ENCODE data around the gene PARN. TPM values are rescaled to one million over a fixed set of nuclear protein-coding genes. Genes with fewer than 3 reads are reported as not detected.
"Not testable (repeated sequence)": the region's sequence is repeated elsewhere in the genome, so short reads cannot be mapped to it uniquely, and the experiment has no call there.

PARN gene
- total RNA-seq, 1 experiment from 2014 or later = 57.8 TPM

DNA sequence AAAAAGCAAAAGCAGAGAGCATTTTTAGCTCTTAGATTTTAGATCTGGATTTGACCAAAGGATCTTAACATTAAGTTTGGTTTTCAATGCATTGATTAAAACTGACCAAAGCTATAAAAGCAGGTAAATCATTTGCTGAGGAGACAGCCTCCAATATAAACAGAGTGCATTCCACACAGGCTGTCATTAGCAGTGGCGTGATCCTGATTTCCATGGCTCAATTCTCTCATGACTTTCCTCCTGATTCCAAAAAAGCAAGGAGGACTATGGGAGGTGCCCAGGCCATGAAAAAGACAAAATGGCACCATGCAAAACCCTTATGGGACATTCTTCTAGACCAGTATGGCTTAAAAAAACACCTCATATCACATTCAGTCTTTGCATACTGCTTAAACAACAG is 53.5 kb downstream of the PARN start:
- H3K4me3 ChIP-seq (ENCODE audit: low read depth in 2 of 2, low read length in 2 of 2) = no peak overlapping the region
- in situ Hi-C loops (cut with HindIII; ENCODE audit: low pct_unique_long_range_greater_than_20kb, low sequenced_read_pairs) (no loop called here), intact Hi-C loops (cut with micrococcal nuclease; ENCODE audit: unreplicated experiment) (no loop called here)
- no TSS peak for BruUV-seq (replicated peaks)
- DNase-seq (ENCODE audit: low read depth, low spot score) = no peak
- no peaks in the 10 kb centered on the region for H3K27me3 ChIP-seq (ENCODE audit: control insufficient read depth, insufficient read depth, low read length)
- H3K4me1 ChIP-seq (ENCODE audit: control insufficient read depth, insufficient read depth, low read length) = no peaks in the 10 kb centered on the region
- TF ChIP-seq SIN3A (IDR thresholded peaks at IDR 0.05; ENCODE audit: borderline replicate concordance, insufficient read depth, low read depth, low read length) = no peak
- TF ChIP-seq, protein P1, sequence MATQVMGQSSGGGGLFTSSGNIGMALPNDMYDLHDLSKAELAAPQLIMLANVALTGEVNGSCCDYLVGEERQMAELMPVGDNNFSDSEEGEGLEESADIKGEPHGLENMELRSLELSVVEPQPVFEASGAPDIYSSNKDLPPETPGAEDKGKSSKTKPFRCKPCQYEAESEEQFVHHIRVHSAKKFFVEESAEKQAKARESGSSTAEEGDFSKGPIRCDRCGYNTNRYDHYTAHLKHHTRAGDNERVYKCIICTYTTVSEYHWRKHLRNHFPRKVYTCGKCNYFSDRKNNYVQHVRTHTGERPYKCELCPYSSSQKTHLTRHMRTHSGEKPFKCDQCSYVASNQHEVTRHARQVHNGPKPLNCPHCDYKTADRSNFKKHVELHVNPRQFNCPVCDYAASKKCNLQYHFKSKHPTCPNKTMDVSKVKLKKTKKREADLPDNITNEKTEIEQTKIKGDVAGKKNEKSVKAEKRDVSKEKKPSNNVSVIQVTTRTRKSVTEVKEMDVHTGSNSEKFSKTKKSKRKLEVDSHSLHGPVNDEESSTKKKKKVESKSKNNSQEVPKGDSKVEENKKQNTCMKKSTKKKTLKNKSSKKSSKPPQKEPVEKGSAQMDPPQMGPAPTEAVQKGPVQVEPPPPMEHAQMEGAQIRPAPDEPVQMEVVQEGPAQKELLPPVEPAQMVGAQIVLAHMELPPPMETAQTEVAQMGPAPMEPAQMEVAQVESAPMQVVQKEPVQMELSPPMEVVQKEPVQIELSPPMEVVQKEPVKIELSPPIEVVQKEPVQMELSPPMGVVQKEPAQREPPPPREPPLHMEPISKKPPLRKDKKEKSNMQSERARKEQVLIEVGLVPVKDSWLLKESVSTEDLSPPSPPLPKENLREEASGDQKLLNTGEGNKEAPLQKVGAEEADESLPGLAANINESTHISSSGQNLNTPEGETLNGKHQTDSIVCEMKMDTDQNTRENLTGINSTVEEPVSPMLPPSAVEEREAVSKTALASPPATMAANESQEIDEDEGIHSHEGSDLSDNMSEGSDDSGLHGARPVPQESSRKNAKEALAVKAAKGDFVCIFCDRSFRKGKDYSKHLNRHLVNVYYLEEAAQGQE (IDR thresholded peaks at IDR 0.05; ENCODE audit: insufficient read depth in 1 of 2, low read depth in 2 of 2, low read length in 1 of 2) = no peak
- TF ChIP-seq POLR2AphosphoS5 (IDR thresholded peaks at IDR 0.05; ENCODE audit: low read depth, low read length) = no peak
- TF ChIP-seq TCF7L2 (IDR thresholded peaks at IDR 0.05; ENCODE audit: low read depth, low read length) = no peak
- TF ChIP-seq, protein P2, sequence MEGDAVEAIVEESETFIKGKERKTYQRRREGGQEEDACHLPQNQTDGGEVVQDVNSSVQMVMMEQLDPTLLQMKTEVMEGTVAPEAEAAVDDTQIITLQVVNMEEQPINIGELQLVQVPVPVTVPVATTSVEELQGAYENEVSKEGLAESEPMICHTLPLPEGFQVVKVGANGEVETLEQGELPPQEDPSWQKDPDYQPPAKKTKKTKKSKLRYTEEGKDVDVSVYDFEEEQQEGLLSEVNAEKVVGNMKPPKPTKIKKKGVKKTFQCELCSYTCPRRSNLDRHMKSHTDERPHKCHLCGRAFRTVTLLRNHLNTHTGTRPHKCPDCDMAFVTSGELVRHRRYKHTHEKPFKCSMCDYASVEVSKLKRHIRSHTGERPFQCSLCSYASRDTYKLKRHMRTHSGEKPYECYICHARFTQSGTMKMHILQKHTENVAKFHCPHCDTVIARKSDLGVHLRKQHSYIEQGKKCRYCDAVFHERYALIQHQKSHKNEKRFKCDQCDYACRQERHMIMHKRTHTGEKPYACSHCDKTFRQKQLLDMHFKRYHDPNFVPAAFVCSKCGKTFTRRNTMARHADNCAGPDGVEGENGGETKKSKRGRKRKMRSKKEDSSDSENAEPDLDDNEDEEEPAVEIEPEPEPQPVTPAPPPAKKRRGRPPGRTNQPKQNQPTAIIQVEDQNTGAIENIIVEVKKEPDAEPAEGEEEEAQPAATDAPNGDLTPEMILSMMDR (IDR thresholded peaks at IDR 0.05) = no peak
- ATAC-seq = no peak
- H3K9me3 ChIP-seq (ENCODE audit: control insufficient read depth, insufficient read depth, low read depth, low read length) = no peaks in the 10 kb centered on the region
- ChIA-PET POLR2A (no interaction called here), CTCF (interaction anchor here (0.5 kb wide), 1 partner anchor 275 kb away, joined by 3 read pairs; no protein-coding TSS in a partner anchor)
- H3K27ac ChIP-seq (ENCODE audit: low read length) = no peak overlapping the region
- H3K36me3 ChIP-seq (ENCODE audit: control insufficient read depth, insufficient read depth, low read length) = peaks cover 7% of the 10 kb centered on the region

DNA sequence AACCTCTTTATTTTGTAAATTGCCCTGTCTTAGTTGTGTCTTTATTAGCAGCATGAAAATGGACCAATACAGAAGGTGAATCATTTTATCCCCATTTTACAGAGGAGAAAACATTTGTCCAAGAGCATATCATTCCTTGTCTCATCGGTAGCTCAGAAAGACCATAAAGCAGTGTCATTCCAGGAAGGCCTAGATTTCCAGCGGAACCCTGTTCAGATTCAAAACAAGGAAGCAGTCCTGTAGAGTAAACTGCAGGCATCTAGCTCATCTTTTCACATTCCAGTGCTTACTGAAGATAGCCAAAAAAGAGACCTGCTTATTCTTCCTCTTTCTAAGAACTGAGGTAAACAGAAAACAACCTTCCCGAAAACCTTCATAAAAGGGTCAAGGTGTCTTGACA is 54.0 kb downstream of the PARN start:
- no TSS peak for BruUV-seq (replicated peaks)
- Histone ChIP-seq H3K4me3 (ENCODE audit: low read depth in 2 of 2, low read length in 2 of 2) (no peak overlapping the region), H3K36me3 (ENCODE audit: control insufficient read depth, insufficient read depth, low read length) (peaks cover 7% of the 10 kb centered on the region), H3K9me3 (ENCODE audit: control insufficient read depth, insufficient read depth, low read depth, low read length) (no peaks in the 10 kb centered on the region), H3K27ac (ENCODE audit: low read length) (no peak overlapping the region), H3K4me1 (ENCODE audit: control insufficient read depth, insufficient read depth, low read length) (no peaks in the 10 kb centered on the region), H3K27me3 (ENCODE audit: control insufficient read depth, insufficient read depth, low read length) (no peaks in the 10 kb centered on the region)
- CTCF ChIA-PET = interaction anchor here (0.5 kb wide), 1 partner anchor 36 kb away, joined by 3 read pairs; no protein-coding TSS in a partner anchor
- POLR2A ChIA-PET = interaction anchor here (0.6 kb wide), 1 partner anchor 93 kb away, joined by 5 read pairs; no protein-coding TSS in a partner anchor
- ATAC-seq = no peak
- intact Hi-C loops (cut with micrococcal nuclease; ENCODE audit: unreplicated experiment) = no loop called here
- TF ChIP-seq SIN3A (IDR thresholded peaks at IDR 0.05; ENCODE audit: borderline replicate concordance, insufficient read depth, low read depth, low read length) (no peak), POLR2AphosphoS5 (IDR thresholded peaks at IDR 0.05; ENCODE audit: low read depth, low read length) (no peak)
- no peak for DNase-seq (ENCODE audit: low read depth, low spot score)
- in situ Hi-C loops (cut with HindIII; ENCODE audit: low pct_unique_long_range_greater_than_20kb, low sequenced_read_pairs) = no loop called here

DNA sequence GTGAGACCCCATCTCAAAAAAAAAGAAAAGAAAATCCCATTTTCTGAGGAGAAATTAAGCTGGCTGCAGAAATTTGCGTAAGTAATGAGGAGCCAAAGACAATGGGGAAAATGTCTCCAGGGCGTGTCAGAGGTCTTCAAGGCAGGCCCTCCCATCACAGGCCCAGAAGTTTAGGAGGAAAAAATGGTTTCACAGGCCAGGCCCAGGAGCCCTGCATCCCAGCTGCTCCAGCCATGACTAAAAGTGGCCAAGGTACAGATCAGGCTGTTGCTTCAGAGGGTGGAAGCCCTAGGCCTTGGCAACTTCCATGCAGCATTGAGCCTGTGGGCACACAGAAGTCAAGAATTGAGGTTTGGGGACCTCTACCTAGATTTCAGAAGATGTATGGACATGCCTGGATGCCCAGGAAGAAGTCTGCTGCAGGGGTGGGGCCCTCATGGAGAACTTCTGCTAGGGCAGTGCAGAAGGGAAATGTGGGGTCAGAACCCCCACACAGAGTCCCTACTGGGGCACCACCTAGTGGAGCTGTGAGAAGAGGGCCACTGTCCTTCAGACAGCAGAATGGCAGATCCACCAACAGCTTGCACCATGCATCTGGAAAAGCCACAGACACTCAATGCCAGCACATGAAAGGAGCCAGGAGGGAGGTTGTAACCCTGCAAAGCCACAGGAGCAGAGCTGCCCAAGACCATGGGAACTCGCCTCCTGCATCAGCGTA is 55.2 kb downstream of the PARN start:
- H3K27me3 ChIP-seq (ENCODE audit: control insufficient read depth, insufficient read depth, low read length); in situ Hi-C loops (cut with HindIII; ENCODE audit: low pct_unique_long_range_greater_than_20kb, low sequenced_read_pairs); BruUV-seq (replicated peaks); CTCF ChIA-PET; ATAC-seq; H3K36me3 ChIP-seq (ENCODE audit: control insufficient read depth, insufficient read depth, low read length); H3K4me1 ChIP-seq (ENCODE audit: control insufficient read depth, insufficient read depth, low read length); H3K27ac ChIP-seq (ENCODE audit: low read length); POLR2A ChIA-PET; DNase-seq (ENCODE audit: low read depth, low spot score); H3K4me3 ChIP-seq (ENCODE audit: low read depth in 2 of 2, low read length in 2 of 2); H3K9me3 ChIP-seq (ENCODE audit: control insufficient read depth, insufficient read depth, low read depth, low read length); intact Hi-C loops (cut with micrococcal nuclease; ENCODE audit: unreplicated experiment): not testable (repeated sequence)
